ENCODE data around the gene TOX2.
A peak's percentile ranks its signal among the peaks of the same experiment; 100 is the strongest.

Gene TOX2

DNA sequence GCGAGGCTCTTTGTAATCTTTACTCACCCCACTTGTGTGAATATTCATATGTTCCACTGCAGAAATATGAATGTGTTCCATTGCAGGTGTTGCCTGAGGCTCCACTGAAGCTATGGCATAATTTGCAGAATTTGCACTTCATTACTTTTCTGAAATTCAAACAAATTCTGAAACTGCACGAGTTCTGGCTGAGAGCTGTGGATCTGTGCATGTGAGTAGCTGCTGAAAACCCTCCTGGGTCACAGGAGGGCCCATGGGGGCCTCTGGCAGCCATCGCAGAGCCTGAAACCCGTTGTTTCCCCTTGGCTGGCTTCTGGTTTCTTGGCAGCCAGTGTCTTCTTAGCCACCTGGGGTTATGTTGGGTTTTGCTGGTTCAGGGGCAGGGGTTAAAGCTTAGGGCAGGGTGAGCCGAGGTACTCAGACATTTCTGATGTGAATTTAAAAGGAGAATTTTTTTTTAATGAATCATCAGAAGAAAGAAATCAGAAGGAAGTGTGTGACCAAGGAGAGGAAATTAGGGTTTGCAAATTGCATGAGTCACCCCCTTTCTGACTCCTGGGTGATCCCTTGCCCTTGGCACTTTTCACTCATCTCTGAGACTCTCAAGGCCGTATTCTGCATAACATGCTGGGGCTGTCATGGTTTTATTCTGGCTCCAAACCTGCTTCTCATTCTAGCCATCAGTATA lies 40.6 kb downstream of the TOX2 start:
- peak; percentile 87 for DNase-seq (ENCODE audit: low read depth)
- TF ChIP-seq, protein P1, sequence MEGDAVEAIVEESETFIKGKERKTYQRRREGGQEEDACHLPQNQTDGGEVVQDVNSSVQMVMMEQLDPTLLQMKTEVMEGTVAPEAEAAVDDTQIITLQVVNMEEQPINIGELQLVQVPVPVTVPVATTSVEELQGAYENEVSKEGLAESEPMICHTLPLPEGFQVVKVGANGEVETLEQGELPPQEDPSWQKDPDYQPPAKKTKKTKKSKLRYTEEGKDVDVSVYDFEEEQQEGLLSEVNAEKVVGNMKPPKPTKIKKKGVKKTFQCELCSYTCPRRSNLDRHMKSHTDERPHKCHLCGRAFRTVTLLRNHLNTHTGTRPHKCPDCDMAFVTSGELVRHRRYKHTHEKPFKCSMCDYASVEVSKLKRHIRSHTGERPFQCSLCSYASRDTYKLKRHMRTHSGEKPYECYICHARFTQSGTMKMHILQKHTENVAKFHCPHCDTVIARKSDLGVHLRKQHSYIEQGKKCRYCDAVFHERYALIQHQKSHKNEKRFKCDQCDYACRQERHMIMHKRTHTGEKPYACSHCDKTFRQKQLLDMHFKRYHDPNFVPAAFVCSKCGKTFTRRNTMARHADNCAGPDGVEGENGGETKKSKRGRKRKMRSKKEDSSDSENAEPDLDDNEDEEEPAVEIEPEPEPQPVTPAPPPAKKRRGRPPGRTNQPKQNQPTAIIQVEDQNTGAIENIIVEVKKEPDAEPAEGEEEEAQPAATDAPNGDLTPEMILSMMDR (IDR thresholded peaks at IDR 0.05; ENCODE audit: low read length, missing control alignments), result no peak
- H3K4me3 ChIP-seq (replicated peaks; ENCODE audit: low read depth, low read length), result no peak overlapping the region

DNA sequence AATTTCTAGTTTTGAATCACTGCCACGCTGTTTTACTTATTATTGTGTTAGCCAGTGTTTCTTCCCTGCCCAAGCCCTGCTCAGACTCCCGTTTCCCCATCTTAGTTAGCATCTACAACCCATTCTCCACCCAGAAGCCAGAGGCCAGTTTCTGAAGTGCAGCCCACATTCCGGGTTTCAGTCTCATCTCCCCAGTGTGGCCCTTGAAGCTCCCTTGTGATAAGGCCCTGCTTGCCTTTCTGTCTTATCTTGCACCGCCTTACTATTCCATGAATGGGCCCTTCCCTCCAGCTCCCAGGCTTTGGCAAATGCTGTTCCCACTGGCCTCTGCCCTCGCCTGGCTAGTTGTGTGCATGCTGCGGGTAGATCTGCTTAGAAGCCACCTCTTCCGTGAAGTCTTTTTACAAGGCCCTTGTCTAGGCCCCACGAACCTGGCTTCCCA lies 41.1 kb downstream of the TOX2 start:
- TF ChIP-seq, protein P1 (IDR thresholded peaks at IDR 0.05; ENCODE audit: low read length, missing control alignments), result no peak
- no peak overlapping the region for H3K4me3 ChIP-seq (replicated peaks; ENCODE audit: low read depth, low read length)
- DNase-seq (ENCODE audit: low read depth), result no peak

DNA sequence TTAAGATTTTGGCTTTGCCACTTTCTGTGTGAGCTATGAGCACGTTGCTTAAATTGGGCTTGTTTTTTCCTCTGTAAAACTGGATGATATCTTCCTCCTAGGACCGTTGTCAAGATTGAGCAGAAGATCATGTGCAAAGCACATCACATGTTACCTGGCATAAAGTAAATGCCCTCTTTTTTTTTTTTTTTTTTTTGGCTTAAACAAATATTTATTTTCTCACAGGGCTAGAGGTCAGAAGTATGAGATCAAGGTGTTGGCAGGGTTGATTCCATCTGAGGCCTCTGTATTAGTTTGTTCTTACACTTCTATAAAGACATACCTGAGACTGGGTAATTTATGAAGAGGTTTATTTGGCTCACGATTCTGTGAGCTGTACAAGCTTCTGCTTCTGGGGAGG lies 42.7 kb downstream of the TOX2 start:
- TF ChIP-seq, protein P1 (IDR thresholded peaks at IDR 0.05; ENCODE audit: low read length, missing control alignments), result no peak
- DNase-seq (ENCODE audit: low read depth), result no peak
- no peak overlapping the region for H3K4me3 ChIP-seq (replicated peaks; ENCODE audit: low read depth, low read length)

DNA sequence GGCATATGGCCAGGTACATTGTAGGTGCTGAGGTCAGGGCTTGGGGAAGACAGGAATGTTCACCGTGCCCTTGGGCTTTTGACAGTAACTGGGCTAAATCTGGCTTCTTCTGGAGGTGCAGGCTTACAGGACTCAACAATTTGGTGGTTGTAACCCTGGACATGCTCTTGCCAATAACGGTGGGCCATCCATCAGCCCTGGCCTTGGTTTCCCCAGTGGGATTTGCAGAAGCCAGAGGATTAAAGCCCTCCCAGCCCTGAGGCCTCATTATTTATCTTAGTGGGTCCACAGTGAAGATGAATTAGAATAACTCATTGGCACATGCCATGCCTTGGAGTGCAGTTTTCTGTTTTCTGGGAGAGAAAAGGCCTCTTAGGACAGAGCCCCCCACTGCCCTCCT lies 44.0 kb downstream of the TOX2 start:
- DNase-seq (ENCODE audit: low read depth), result no peak
- H3K4me3 ChIP-seq (replicated peaks; ENCODE audit: low read depth, low read length), result no peak overlapping the region
- TF ChIP-seq, protein P1 (IDR thresholded peaks at IDR 0.05; ENCODE audit: low read length, missing control alignments), result no peak

DNA sequence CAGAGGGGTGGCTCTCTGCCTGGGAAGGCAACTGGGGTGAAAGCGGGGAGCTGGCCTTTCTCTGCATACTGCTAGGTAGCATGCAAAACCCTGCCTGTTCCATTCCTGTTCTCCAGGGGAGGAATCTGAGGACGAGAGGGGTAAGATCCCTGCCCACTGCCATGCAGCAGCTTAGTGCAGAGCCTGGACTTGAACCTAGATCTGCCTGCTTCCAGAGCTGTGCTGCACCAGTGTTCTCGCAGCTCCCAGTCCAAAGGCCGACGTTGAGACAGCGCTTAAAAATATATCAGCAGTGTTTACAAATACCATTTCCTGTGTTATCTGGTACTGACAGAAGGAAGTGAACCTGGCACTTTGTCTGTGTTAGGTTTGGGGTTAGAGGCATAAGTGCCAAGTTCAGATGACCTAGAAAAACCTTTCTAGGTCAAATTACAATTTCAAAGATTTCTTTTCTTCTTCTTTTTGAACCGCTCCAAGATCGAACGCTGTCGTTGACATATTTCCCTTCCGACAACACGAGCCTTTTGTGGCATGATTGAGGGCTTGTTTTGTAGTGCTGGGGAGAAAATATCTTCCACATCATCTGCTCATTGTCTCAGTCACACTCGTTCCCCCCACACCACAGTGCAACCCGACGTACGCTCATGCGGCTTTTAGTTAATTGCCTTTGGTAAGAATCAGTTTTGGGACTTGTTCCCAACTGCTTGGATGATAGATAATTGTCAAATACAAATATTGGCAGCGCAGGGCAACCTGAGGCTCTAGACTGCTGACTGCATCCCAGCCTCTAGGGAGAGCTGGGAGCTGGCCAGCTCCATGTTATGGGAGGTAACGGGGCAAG lies 44.6 kb downstream of the TOX2 start:
- TF ChIP-seq, protein P1 (IDR thresholded peaks at IDR 0.05; ENCODE audit: low read length, missing control alignments), result peak; percentile 7
- DNase-seq (ENCODE audit: low read depth), result peak; percentile 45
- no peak overlapping the region for H3K4me3 ChIP-seq (replicated peaks; ENCODE audit: low read depth, low read length)

DNA sequence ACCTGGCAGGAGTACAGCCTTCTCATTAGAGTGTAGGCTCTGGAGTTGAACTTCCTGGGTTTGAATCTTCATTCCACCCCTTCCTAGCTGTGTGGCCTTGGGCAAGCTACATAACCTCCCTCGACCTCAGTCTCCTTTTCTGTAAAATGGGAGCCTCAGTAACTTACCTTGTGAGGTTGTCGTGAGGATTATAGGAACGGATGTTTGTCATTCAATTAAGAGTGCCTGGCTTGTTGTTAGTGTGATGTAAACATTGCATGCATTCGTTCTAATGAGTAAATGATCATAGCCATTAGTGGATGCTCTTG lies 45.2 kb downstream of the TOX2 start:
- H3K4me3 ChIP-seq (replicated peaks; ENCODE audit: low read depth, low read length), result no peak overlapping the region
- no peak for DNase-seq (ENCODE audit: low read depth)
- TF ChIP-seq, protein P1 (IDR thresholded peaks at IDR 0.05; ENCODE audit: low read length, missing control alignments), result no peak
